ENCODE measurements around the gene WDR62. TPM values are rescaled to one million over a fixed set of nuclear protein-coding genes. Genes with fewer than 3 reads are reported as not detected.

Gene WDR62
- total and polyA plus RNA-seq, 10 of the 15 experiments (the other 5 are each of a cell fraction or from before 2014, with no cell fraction given): 0.08 to 20.6 (median 10.9) TPM

- TF ChIP-seq, protein P1, sequence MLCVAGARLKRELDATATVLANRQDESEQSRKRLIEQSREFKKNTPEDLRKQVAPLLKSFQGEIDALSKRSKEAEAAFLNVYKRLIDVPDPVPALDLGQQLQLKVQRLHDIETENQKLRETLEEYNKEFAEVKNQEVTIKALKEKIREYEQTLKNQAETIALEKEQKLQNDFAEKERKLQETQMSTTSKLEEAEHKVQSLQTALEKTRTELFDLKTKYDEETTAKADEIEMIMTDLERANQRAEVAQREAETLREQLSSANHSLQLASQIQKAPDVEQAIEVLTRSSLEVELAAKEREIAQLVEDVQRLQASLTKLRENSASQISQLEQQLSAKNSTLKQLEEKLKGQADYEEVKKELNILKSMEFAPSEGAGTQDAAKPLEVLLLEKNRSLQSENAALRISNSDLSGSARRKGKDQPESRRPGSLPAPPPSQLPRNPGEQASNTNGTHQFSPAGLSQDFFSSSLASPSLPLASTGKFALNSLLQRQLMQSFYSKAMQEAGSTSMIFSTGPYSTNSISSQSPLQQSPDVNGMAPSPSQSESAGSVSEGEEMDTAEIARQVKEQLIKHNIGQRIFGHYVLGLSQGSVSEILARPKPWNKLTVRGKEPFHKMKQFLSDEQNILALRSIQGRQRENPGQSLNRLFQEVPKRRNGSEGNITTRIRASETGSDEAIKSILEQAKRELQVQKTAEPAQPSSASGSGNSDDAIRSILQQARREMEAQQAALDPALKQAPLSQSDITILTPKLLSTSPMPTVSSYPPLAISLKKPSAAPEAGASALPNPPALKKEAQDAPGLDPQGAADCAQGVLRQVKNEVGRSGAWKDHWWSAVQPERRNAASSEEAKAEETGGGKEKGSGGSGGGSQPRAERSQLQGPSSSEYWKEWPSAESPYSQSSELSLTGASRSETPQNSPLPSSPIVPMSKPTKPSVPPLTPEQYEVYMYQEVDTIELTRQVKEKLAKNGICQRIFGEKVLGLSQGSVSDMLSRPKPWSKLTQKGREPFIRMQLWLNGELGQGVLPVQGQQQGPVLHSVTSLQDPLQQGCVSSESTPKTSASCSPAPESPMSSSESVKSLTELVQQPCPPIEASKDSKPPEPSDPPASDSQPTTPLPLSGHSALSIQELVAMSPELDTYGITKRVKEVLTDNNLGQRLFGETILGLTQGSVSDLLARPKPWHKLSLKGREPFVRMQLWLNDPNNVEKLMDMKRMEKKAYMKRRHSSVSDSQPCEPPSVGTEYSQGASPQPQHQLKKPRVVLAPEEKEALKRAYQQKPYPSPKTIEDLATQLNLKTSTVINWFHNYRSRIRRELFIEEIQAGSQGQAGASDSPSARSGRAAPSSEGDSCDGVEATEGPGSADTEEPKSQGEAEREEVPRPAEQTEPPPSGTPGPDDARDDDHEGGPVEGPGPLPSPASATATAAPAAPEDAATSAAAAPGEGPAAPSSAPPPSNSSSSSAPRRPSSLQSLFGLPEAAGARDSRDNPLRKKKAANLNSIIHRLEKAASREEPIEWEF (IDR thresholded peaks at IDR 0.05; ENCODE audit: insufficient replicate concordance, low read depth, low read length): no peak
Observed at GRCh38 chr19:36047835-36048234, 6.9 kb upstream of the WDR62 start (continued).

DNA sequence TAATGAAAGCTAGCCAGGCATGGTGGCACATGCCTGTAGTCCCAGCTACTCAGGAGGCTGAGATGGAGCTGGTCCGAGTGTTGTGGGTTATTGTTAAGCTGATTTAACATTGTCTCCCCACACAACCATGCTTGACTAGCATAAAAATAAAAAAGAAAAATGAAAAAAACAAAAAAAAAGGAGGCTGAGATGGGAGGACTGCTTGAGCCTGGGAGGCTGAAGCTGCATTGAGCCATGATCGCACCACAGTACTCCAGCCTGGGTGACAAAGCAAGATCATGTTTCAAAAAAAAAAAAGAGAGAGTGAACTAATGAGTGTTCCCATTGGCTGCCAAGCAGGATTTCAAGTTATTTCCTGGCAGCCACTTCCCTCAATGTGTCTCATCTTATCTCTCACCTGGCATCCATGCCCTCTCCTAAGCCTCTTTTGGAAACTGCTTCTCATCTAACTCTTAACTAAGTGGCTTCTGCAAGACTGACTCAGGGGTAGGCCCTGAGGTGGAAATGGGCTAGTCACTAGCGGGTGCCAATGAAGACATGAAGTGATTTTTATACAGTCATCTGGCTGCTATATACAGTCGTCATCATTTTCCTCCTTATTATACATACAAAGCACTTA is 5.5 kb upstream of the WDR62 start:
- H3K27ac ChIP-seq (ENCODE audit: control insufficient read depth, insufficient read depth): no peak overlapping the region
- CTCF ChIA-PET: no interaction called here
- no peaks in the 10 kb centered on the region for H3K9me3 ChIP-seq (replicated peaks; ENCODE audit: control insufficient read depth, insufficient read depth, low read length)
- in situ Hi-C loops (cut with MboI) (no loop called here), intact Hi-C loops (cut with micrococcal nuclease; ENCODE audit: unreplicated experiment) (no loop called here)
- no peak overlapping the region for H3K9ac ChIP-seq (ENCODE audit: control insufficient read depth, insufficient read depth, low read length)
- H3K27me3 ChIP-seq (replicated peaks in 1 of 2; ENCODE audit: control insufficient read depth in 2 of 2, insufficient read depth in 2 of 2, low read length in 1 of 2): no peaks in the 10 kb centered on the region
- H3K4me3 ChIP-seq: no peak overlapping the region
- no peaks in the 10 kb centered on the region for H3K79me2 ChIP-seq (ENCODE audit: control insufficient read depth, insufficient read depth, low read length)
- no peak overlapping the region for H3K4me2 ChIP-seq (ENCODE audit: control insufficient read depth, insufficient read depth)
- WGBS (ENCODE audit: insufficient coverage, insufficient replicate concordance, low lambda C conversion rate, missing lambda C conversion rate): 98% methylated on average over 4 of the region's 4 CpGs
- H4K20me1 ChIP-seq (ENCODE audit: control insufficient read depth, insufficient read depth): no peaks in the 10 kb centered on the region
- no TSS peak for BruUV-seq (replicated peaks)
- ATAC-seq (no peak), FAIRE-seq (no peak), DNase-seq (ENCODE audit: low read depth, low spot score) (no peak)
- H3K36me3 ChIP-seq (ENCODE audit: control insufficient read depth in 2 of 2, insufficient read depth in 2 of 2, low read length in 1 of 2): no peaks in the 10 kb centered on the region
- H2AFZ ChIP-seq (ENCODE audit: control insufficient read depth, low read depth, low read length): no peak overlapping the region
- RAD21 ChIA-PET (ENCODE audit: unreplicated experiment): no interaction called here
- SMC1A ChIA-PET (ENCODE audit: uncharacterized antibody, unreplicated experiment): no interaction called here
- no peaks in the 10 kb centered on the region for H3K4me1 ChIP-seq (ENCODE audit: control insufficient read depth, insufficient read depth, low read length)
- POLR2A ChIA-PET: interaction anchor here (0.7 to 1.3 kb wide), 2 partner anchors 35 to 163 kb away, joined by 3 to 7 read pairs; partner anchors contain the start of gene ALKBH6
- no peak for TF ChIP-seq TCF12 (IDR thresholded peaks at IDR 0.05; ENCODE audit: low read depth, low read length)
- TF ChIP-seq ESRRA (IDR thresholded peaks at IDR 0.05; ENCODE audit: low read length): no peak
- TF ChIP-seq JUNB (IDR thresholded peaks at IDR 0.05): no peak
- no peak for TF ChIP-seq PAX5 (IDR thresholded peaks at IDR 0.05; ENCODE audit: borderline replicate concordance, low read depth, low read length)
- no peak for TF ChIP-seq SIX5 (IDR thresholded peaks at IDR 0.05; ENCODE audit: low read depth, low read length, severe bottlenecking)
- TF ChIP-seq WRNIP1 (IDR thresholded peaks at IDR 0.05; ENCODE audit: borderline replicate concordance, low read depth, low read length): no peak
- TF ChIP-seq TBL1XR1 (IDR thresholded peaks at IDR 0.05; ENCODE audit: low read depth, low read length): no peak
- no peak for TF ChIP-seq TAF1 (IDR thresholded peaks at IDR 0.05; ENCODE audit: borderline replicate concordance, low read depth, low read length)
- TF ChIP-seq USF1 (IDR thresholded peaks at IDR 0.05; ENCODE audit: borderline replicate concordance, extremely low read length, insufficient read depth, low read depth, low read length): no peak
- no peak for TF ChIP-seq ZSCAN29 (IDR thresholded peaks at IDR 0.05)
- TF ChIP-seq ZNF207 (IDR thresholded peaks at IDR 0.05; ENCODE audit: borderline replicate concordance): no peak
- no peak for TF ChIP-seq RB1 (IDR thresholded peaks at IDR 0.05; ENCODE audit: borderline replicate concordance)
- TF ChIP-seq BCLAF1 (IDR thresholded peaks at IDR 0.05): no peak
